NB4 (cell line): Measurements from ENCODE around the gene MLLT6.

ENCODE experiments used
- DNase-seq: peaks from one replicate; pipeline ENCODE4 v3.0.0; 2010; ENCODE audit warnings: low read depth
- H3K4me3 ChIP-seq: one replicate; pipeline ENCODE4 v1.5.1; 2011; ENCODE audit warnings: mild to moderate bottlenecking, low read depth, low read length, moderate library complexity
- MAX ChIP-seq: IDR thresholded peaks from 2 replicates; pipeline ENCODE4 v1.6.1; 2011; ENCODE audit warnings: low read depth, low read length
- MYC ChIP-seq: IDR thresholded peaks from 2 replicates; pipeline ENCODE4 v1.6.1; 2011; ENCODE audit warnings: low read depth, low read length
- POLR2A ChIP-seq: IDR thresholded peaks from 2 replicates; pipeline ENCODE4 v1.6.1; 2011; ENCODE audit warnings: mild to moderate bottlenecking; ENCODE audit not compliant: insufficient read length; ENCODE audit errors: extremely low read depth
- TF ChIP-seq, protein P1 (sequence below): IDR thresholded peaks from one replicate; pipeline ENCODE4 v1.5.1; 2012; ENCODE audit warnings: low read depth, low read length

The MLLT6 gene

DNA sequence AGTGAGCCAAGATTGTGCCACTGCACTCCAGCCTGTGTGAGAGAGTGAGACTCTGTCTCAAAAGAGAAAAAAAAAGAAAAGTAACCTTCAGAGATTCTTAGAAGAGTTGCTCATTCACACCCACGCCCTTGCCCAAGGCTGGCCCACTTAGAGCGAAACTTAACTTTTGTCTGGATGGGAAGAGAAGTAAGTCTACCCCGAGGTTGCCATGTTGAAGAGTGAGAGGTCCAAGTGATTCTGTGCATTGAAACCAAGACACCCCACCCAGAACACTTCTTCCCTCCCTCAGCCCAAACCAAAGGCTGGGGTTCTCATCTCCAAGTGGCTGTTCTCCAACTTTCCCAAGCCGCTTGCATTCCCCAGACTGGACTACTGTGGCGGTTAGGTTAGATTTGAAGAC, 22.7 kb downstream of the MLLT6 start:
- TF ChIP-seq MAX = no peak
- TF ChIP-seq, protein P1, sequence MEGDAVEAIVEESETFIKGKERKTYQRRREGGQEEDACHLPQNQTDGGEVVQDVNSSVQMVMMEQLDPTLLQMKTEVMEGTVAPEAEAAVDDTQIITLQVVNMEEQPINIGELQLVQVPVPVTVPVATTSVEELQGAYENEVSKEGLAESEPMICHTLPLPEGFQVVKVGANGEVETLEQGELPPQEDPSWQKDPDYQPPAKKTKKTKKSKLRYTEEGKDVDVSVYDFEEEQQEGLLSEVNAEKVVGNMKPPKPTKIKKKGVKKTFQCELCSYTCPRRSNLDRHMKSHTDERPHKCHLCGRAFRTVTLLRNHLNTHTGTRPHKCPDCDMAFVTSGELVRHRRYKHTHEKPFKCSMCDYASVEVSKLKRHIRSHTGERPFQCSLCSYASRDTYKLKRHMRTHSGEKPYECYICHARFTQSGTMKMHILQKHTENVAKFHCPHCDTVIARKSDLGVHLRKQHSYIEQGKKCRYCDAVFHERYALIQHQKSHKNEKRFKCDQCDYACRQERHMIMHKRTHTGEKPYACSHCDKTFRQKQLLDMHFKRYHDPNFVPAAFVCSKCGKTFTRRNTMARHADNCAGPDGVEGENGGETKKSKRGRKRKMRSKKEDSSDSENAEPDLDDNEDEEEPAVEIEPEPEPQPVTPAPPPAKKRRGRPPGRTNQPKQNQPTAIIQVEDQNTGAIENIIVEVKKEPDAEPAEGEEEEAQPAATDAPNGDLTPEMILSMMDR = no peak
- TF ChIP-seq MYC = no peak
- no peak for DNase-seq
- H3K4me3 ChIP-seq = no peak overlapping the region

DNA sequence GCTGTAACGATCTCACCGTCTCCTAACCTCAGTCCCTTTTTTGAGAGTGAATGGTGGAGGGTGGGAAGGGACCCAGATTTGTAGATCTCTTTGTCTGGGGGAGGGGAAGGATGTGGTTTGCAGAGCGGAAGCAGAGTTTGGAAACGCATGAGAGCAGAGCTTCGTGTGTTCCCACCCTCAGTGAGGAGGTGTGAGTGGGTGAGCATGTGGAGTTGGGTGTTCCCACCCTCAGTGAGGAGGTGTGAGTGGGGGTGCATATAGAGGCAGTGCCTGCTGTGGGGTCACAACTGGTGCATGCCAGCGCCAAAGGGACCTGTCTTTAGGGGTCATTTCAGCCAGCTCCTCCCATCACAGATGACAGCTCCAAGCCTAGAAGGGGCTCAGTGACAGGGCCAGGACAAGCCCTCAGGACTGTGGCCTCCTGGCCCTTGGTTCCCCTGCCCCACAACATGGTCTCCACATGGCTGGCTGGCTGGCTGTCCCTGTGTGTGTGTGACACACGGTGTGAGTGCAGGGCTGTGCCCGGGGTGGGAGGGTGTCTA, 23.3 kb downstream of the MLLT6 start:
- TF ChIP-seq MAX (peak; percentile 89), POLR2A (no peak), MYC (no peak; the same call in 1 of the 2 replicates)
- TF ChIP-seq, protein P1 = no peak
- peak; percentile 82 for DNase-seq
- H3K4me3 ChIP-seq = no peak overlapping the region

DNA sequence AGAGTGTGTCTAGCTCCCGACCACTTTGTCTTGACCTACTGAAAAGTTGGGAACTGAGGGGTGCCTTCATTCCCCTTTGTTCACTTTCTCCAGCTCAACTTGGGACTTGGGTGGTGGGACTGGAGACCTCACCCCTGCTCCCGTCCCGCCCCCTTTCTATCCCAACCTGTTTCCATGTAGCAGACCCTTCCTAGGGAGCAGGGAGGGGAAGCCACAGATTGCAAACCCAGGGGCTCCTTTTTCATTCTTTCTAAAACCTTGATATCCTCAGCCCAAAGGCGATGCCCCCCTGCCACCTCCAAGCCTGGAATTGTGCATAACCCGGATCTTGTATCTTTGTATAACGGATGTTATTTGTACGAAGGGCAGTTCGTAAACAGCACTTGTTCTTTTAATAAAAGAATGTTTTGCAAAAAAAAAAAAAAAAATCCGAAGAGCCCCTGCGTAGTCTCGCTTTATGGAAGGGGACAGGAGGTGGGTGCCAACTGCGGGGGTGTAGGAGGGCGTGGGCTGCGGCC, 24.4 kb downstream of the MLLT6 start:
- peak overlapping the region; percentile 51 for H3K4me3 ChIP-seq
- TF ChIP-seq MAX (no peak), POLR2A (no peak), MYC (no peak)
- TF ChIP-seq, protein P1 = no peak

GRCh38 chr17:38729886-38730525, 24.9 kb downstream of the MLLT6 start, which contains the start of gene CISD3:
Gene CISD3, plus strand, starts transcription at chr17:38730341. Its CDS starts 18 bp downstream, at chr17:38730359.
- TF ChIP-seq POLR2A (peak; percentile 37), MYC (no peak; the same call in 1 of the 2 replicates), MAX (peak; percentile 53)
- TF ChIP-seq, protein P1 = peak; percentile 31
- DNase-seq = peak; percentile 94
- peak within 1 kb of the TSS; percentile 90 for H3K4me3 ChIP-seq

More for the DNA sequence above, 24.4 kb downstream of the MLLT6 start:
- DNase-seq = no peak

DNA sequence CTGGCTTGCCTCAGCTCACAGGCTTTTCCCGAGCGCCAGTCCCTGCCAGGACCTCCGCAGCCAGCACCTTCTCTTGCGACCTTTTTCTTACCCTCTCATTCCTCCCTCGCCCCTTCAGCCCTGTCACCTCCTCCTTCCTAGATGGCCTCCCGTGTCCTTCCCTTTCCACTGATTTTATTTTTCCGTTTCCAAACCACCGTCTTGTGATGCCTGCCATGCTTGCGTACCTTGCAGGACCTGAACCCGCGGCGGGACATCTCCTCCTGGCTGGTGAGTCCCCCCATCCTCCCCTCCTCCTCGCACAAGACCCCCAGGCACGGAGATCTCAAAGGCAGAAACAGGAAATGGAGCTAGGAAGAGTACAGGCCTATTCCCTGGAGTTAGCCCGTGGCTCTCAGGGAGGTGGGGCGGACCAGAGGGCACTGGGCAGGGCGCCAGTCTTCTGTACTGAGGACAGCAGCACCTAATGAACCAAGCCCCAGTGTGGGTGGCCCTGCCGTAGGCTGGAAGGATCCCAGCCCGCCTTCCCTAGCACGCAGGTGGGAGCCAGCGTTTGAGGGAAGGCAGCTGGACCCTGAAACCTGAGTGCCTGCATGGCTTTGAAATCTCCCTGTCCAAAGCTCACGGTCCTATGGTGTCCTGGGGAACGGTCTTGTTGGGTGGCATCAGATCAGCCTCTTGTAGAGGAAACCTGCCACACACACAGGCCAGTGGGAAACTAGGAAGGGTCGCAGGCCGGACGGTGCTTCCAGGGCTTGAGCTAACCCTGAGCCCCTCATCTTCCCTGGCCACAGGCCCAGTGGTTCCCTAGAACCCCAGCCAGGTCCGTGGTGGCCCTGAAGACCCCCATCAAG, 25.7 kb downstream of the MLLT6 start:
- TF ChIP-seq, protein P1 = no peak
- no peak; the same call in 1 of the 2 replicates for TF ChIP-seq MYC
- no peak for TF ChIP-seq MAX
- no peak for TF ChIP-seq POLR2A
- peak; percentile 58 for DNase-seq

More for the DNA sequence above, 25.7 kb downstream of the MLLT6 start:
- peak overlapping the region; percentile 90 for H3K4me3 ChIP-seq
